ENCODE results near the gene ATOX1. TPM values are rescaled to one million over a fixed set of nuclear protein-coding genes. Genes with fewer than 3 reads are reported as not detected.
"Not testable (repeated sequence)": the region's sequence is repeated elsewhere in the genome, so short reads cannot be mapped to it uniquely, and the experiment has no call there.

ATOX1 gene
- total RNA-seq, 1 experiment from 2014 or later = 65.6 TPM

- TF ChIP-seq EZH2 (IDR thresholded peaks at IDR 0.05; ENCODE audit: borderline replicate concordance, low read depth, low read length, poor library complexity, severe bottlenecking) = no peak
- TF ChIP-seq CTCF (conservative IDR thresholded peaks at IDR 0.05; ENCODE audit: low read depth, low read length) = no peak
- no peaks in the 10 kb centered on the region for H3K9me3 ChIP-seq (ENCODE audit: low read depth, low read length, poor library complexity, severe bottlenecking)
- peaks cover 14% of the 10 kb centered on the region for H3K4me1 ChIP-seq (ENCODE audit: insufficient read depth, low read length, poor library complexity, severe bottlenecking)
- CTCF ChIA-PET = no interaction called here
- POLR2A ChIA-PET (ENCODE audit: low non-redundant PET) = no interaction called here
- no peak overlapping the region for H3K27ac ChIP-seq (ENCODE audit: low read depth, low read length, poor library complexity, severe bottlenecking)
- no peak for DNase-seq (ENCODE audit: low spot score)
- H3K27me3 ChIP-seq (replicated peaks; ENCODE audit: insufficient read depth, low read depth, low read length, poor library complexity) = no peaks in the 10 kb centered on the region
- peaks cover 27% of the 10 kb centered on the region for H3K36me3 ChIP-seq (ENCODE audit: insufficient read depth, low read length, poor library complexity, severe bottlenecking)
- H3K4me3 ChIP-seq (ENCODE audit: low read depth, low read length, poor library complexity, severe bottlenecking) = no peak overlapping the region
- intact Hi-C loops (cut with micrococcal nuclease; ENCODE audit: unreplicated experiment) = no loop called here
- BruUV-seq (replicated peaks) = no TSS peak
Measured at GRCh38 chr5:151784141-151784540, 25.7 kb upstream of the ATOX1 start.

- peaks cover 14% of the 10 kb centered on the region for H3K4me1 ChIP-seq (ENCODE audit: insufficient read depth, low read length, poor library complexity, severe bottlenecking)
Measured at GRCh38 chr5:151783664-151784063, 25.2 kb upstream of the ATOX1 start.

GRCh38 chr5:151781201-151781600, 22.8 kb upstream of the ATOX1 start:
- ChIA-PET CTCF (no interaction called here), POLR2A (ENCODE audit: low non-redundant PET) (no interaction called here)
- no peak for DNase-seq (ENCODE audit: low spot score)
- no peaks in the 10 kb centered on the region for H3K27me3 ChIP-seq (replicated peaks; ENCODE audit: insufficient read depth, low read depth, low read length, poor library complexity)
- H3K9me3 ChIP-seq (ENCODE audit: low read depth, low read length, poor library complexity, severe bottlenecking) = no peaks in the 10 kb centered on the region
- no peak overlapping the region for H3K4me3 ChIP-seq (ENCODE audit: low read depth, low read length, poor library complexity, severe bottlenecking)
- peaks cover 18% of the 10 kb centered on the region for H3K4me1 ChIP-seq (ENCODE audit: insufficient read depth, low read length, poor library complexity, severe bottlenecking)
- no peak overlapping the region for H3K27ac ChIP-seq (ENCODE audit: low read depth, low read length, poor library complexity, severe bottlenecking)
- TF ChIP-seq EZH2 (IDR thresholded peaks at IDR 0.05; ENCODE audit: borderline replicate concordance, low read depth, low read length, poor library complexity, severe bottlenecking) (no peak), CTCF (conservative IDR thresholded peaks at IDR 0.05; ENCODE audit: low read depth, low read length) (no peak)
- BruUV-seq (replicated peaks) = no TSS peak
- intact Hi-C loops (cut with micrococcal nuclease; ENCODE audit: unreplicated experiment) = no loop called here
- peaks cover 19% of the 10 kb centered on the region for H3K36me3 ChIP-seq (ENCODE audit: insufficient read depth, low read length, poor library complexity, severe bottlenecking)

More at GRCh38 chr5:151783664-151784063, 25.2 kb upstream of the ATOX1 start:
- H3K9me3 ChIP-seq (ENCODE audit: low read depth, low read length, poor library complexity, severe bottlenecking); H3K4me3 ChIP-seq (ENCODE audit: low read depth, low read length, poor library complexity, severe bottlenecking); H3K27me3 ChIP-seq (replicated peaks; ENCODE audit: insufficient read depth, low read depth, low read length, poor library complexity); DNase-seq (ENCODE audit: low spot score); CTCF ChIA-PET; POLR2A ChIA-PET (ENCODE audit: low non-redundant PET); intact Hi-C loops (cut with micrococcal nuclease; ENCODE audit: unreplicated experiment); H3K27ac ChIP-seq (ENCODE audit: low read depth, low read length, poor library complexity, severe bottlenecking); BruUV-seq (replicated peaks): not testable (repeated sequence)
- peaks cover 23% of the 10 kb centered on the region for H3K36me3 ChIP-seq (ENCODE audit: insufficient read depth, low read length, poor library complexity, severe bottlenecking)

GRCh38 chr5:151780348-151780747, 21.9 kb upstream of the ATOX1 start:
- H3K27me3 ChIP-seq (replicated peaks; ENCODE audit: insufficient read depth, low read depth, low read length, poor library complexity) = no peaks in the 10 kb centered on the region
- intact Hi-C loops (cut with micrococcal nuclease; ENCODE audit: unreplicated experiment) = no loop called here
- no peaks in the 10 kb centered on the region for H3K9me3 ChIP-seq (ENCODE audit: low read depth, low read length, poor library complexity, severe bottlenecking)
- no peak for TF ChIP-seq EZH2 (IDR thresholded peaks at IDR 0.05; ENCODE audit: borderline replicate concordance, low read depth, low read length, poor library complexity, severe bottlenecking)
- TF ChIP-seq CTCF (conservative IDR thresholded peaks at IDR 0.05; ENCODE audit: low read depth, low read length) = no peak
- no TSS peak for BruUV-seq (replicated peaks)
- CTCF ChIA-PET = no interaction called here
- H3K4me1 ChIP-seq (ENCODE audit: insufficient read depth, low read length, poor library complexity, severe bottlenecking) = peaks cover 23% of the 10 kb centered on the region
- POLR2A ChIA-PET (ENCODE audit: low non-redundant PET) = no interaction called here
- peaks cover 19% of the 10 kb centered on the region for H3K36me3 ChIP-seq (ENCODE audit: insufficient read depth, low read length, poor library complexity, severe bottlenecking)
- H3K4me3 ChIP-seq (ENCODE audit: low read depth, low read length, poor library complexity, severe bottlenecking) = no peak overlapping the region
- no peak overlapping the region for H3K27ac ChIP-seq (ENCODE audit: low read depth, low read length, poor library complexity, severe bottlenecking)
- no peak for DNase-seq (ENCODE audit: low spot score)
